Ovary (tissue), 9 donors: Measurements from ENCODE around the gene STUB1. TPM values are rescaled to one million over a fixed set of nuclear protein-coding genes. Genes with fewer than 3 reads are reported as not detected.

ENCODE experiments used
- DNase-seq, 5 donors: peaks; one replicate each; pipeline ENCODE4 v3.0.0-alpha.2; 2019 to 2020
- H3K27ac ChIP-seq, 2 donors: fragments of 200-600 bp; one replicate each; pipeline versions ENCODE4 v1.5.1 to v1.8.0; 2019 to 2022
- H3K27me3 ChIP-seq: fragments of 200-600 bp; one replicate; pipeline ENCODE4 v1.8.0; 2022
- H3K36me3 ChIP-seq: fragments of 200-600 bp; sonication (generic); one replicate; pipeline ENCODE4 v1.5.1; 2019
- H3K4me1 ChIP-seq: one replicate; pipeline ENCODE4 v1.8.1; 2013; ENCODE audit warnings: mild to moderate bottlenecking, moderate library complexity; ENCODE audit not compliant: insufficient read depth
- H3K4me3 ChIP-seq: fragments of 200-600 bp; sonication (generic); one replicate; pipeline ENCODE4 v1.5.1; 2017
- H3K9me3 ChIP-seq, 2 donors: fragments of 200-600 bp in 1 of 2; sonication (generic) in 1 of 2; one replicate each; pipeline versions ENCODE4 v1.5.1 to v1.8.1; 2013 to 2019; ENCODE audit warnings: mild to moderate bottlenecking in 1 of 2, moderate library complexity in 1 of 2
- CTCF ChIP-seq, 3 donors: fragments of 450-650 bp in 2 of 3; fragments of 200-600 bp in 1 of 3; IDR thresholded peaks; one replicate each; pipeline versions ENCODE4 v1.5.1 to v1.8.0; 2016 to 2022; ENCODE audit warnings: antibody characterized with exemption in 3 of 3, mild to moderate bottlenecking in 1 of 3
- EP300 ChIP-seq: sonication (generic); formaldehyde crosslinking; IDR thresholded peaks from one replicate; pipeline ENCODE4 v1.6.1; 2017; ENCODE audit warnings: antibody characterized with exemption
- POLR2A ChIP-seq: fragments of 450-650 bp; IDR thresholded peaks from one replicate; pipeline ENCODE4 v1.6.1; 2017; ENCODE audit warnings: antibody characterized with exemption, mild to moderate bottlenecking, moderate library complexity
- WGBS, 3 donors: extraction: QIAGEN DNeasy Blood & Tissue Kit in 1 of 3; methylation state at CpG; one replicate each; pipeline versions ENCODE4 v1.1.5 to v1.1.7; 2013 to 2017; 5-methylcytosine and 5-hydroxymethylcytosine counted together
- intact Hi-C, 4 donors: fragments of 100-400 bp; cut with DNase I; formaldehyde crosslinking; loops; one replicate each; pipeline versions ENCODE4 v1.11.0 to v1.15.1; 2022 to 2023
- polyA plus RNA-seq, 2 donors: library from polyadenylated mRNA; stranded (reverse); fragments of 200-250 nt in 1 of 2; fragments of 350-450 nt in 1 of 2; fragmentation: Illumina TruSeq in 1 of 2; extraction: RNeasy Lipid Tissue Mini Kit (QIAGEN cat#74804) in 1 of 2; gene quantifications; one replicate each; pipeline ENCODE4 v1.2.3, GENCODE V29; 2013 to 2014
- total RNA-seq, 7 donors: library from RNA; depleted of rRNA in 2 of 7; stranded (reverse); fragments of >200 nt in 2 of 7; fragmentation: NEBNext Ultra II Directional in 3 of 7; extraction: Animal tissue kit (Norgen Biotek cat#: 25700) in 3 of 7; gene quantifications; one replicate each; pipeline versions ENCODE4 v1.1.0 to v1.2.4, GENCODE V29; 2016 to 2023
- donor health status: DM: no; HTN: no; CAD: no; lungs with moderate emphysema.
- donor health status: DM: no; HTN: no; CAD: no.
- donor health status: Bipolar disorder and iron deficiency.
- donor health status: DM: yes; HTN: yes; CAD: no.
- donor health status: DM: no; HTN: no; CAD: no.
- donor health status: DM: yes; HTN: yes; CAD: no.

STUB1 gene
- total and polyA plus RNA-seq, 9 donors: 20.1 to 115 (median 102) TPM

DNA sequence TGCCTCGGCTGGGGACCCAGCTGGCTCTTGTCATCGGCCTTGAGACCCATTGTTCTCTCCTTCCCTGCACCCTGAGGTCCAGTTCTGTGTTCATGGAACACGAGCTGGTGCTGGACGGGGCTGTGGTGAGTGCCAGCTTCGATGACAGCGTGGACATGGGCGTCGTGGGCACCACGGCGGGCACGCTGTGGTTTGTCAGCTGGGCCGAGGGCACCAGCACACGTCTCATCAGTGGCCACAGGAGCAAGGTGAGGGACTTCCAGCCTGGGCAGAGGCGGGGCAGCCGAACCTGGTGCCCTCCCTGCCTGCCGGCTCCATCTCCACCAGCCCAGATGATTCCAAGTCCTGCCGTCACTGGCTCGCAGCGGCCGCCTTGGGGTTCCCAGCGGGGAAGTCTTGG lies 17.6 kb upstream of the STUB1 start:
- intact Hi-C loops: loop anchor here in 2 of 4 donors (5.0 to 10.0 kb wide), 3 partner anchors 80 to 278 kb away; partner anchors contain the start of gene PGAP6 (in 1 of the 2)
- H3K9me3 ChIP-seq: no peaks in the 10 kb centered on the region
- no peak overlapping the region for H3K27ac ChIP-seq
- H3K36me3 ChIP-seq: no peaks in the 10 kb centered on the region
- peaks cover 8% of the 10 kb centered on the region for H3K4me1 ChIP-seq
- H3K27me3 ChIP-seq: no peaks in the 10 kb centered on the region
- DNase-seq: no peak
- H3K4me3 ChIP-seq: no peak overlapping the region
- TF ChIP-seq POLR2A: no peak
- TF ChIP-seq CTCF (IDR thresholded peaks at IDR 0.05): no peak
- no peak for TF ChIP-seq EP300
- WGBS, 3 donors: 92 to 96% (median 93%) methylated on average over 19 to 21 of the region's 21 CpGs

GRCh38 chr16:666572-666971 lies 13.6 kb upstream of the STUB1 start:
- Histone ChIP-seq H3K4me1 (peaks cover 12% of the 10 kb centered on the region), H3K9me3 (no peaks in the 10 kb centered on the region), H3K27ac (no peak overlapping the region), H3K4me3 (no peak overlapping the region), H3K36me3 (no peaks in the 10 kb centered on the region), H3K27me3 (no peaks in the 10 kb centered on the region)
- no peak for TF ChIP-seq CTCF (IDR thresholded peaks at IDR 0.05)
- TF ChIP-seq POLR2A: no peak
- no peak for TF ChIP-seq EP300
- WGBS, 3 donors: 82 to 88% (median 86%) methylated on average over 10 to 13 of the region's 13 CpGs
- DNase-seq: no peak
- intact Hi-C loops: loop anchor here in 3 of 4 donors (5.0 to 10.0 kb wide), 3 partner anchors 99 to 282 kb away; partner anchors contain the start of genes NHLRC4 (in 1 of the 3), PGAP6 (in 1 of the 3) and PIGQ (in 1 of the 3)

GRCh38 chr16:667113-667779 lies 13.0 kb upstream of the STUB1 start:
- 78 to 84% (median 81%) methylated on average over 20 to 22 of the region's 22 CpGs for WGBS, 3 donors
- H3K27ac ChIP-seq: peak overlapping the region in 1 of 2 donors; percentile 4
- no peak for DNase-seq
- no peaks in the 10 kb centered on the region for H3K36me3 ChIP-seq
- intact Hi-C loops: loop anchor here in 3 of 4 donors (5.0 to 10.0 kb wide), 3 partner anchors 100 to 282 kb away; partner anchors contain the start of genes NHLRC4 (in 1 of the 3), PGAP6 (in 1 of the 3) and PIGQ (in 1 of the 3)
- no peaks in the 10 kb centered on the region for H3K9me3 ChIP-seq
- TF ChIP-seq POLR2A (no peak), CTCF (IDR thresholded peaks at IDR 0.05) (no peak), EP300 (no peak)
- H3K4me3 ChIP-seq: peak overlapping the region; percentile 74
- peaks cover 12% of the 10 kb centered on the region for H3K4me1 ChIP-seq
- no peaks in the 10 kb centered on the region for H3K27me3 ChIP-seq

- peak within 1 kb of the TSS; percentile 74 for H3K4me3 ChIP-seq
- WGBS, 3 donors: 1% methylated on average over 57 to 78 of the region's 78 CpGs
- no peaks in the 10 kb centered on the region for H3K27me3 ChIP-seq
- H3K36me3 ChIP-seq: no peaks in the 10 kb centered on the region
- DNase-seq: peak; percentile 91 to 96 (median 94)
- no peaks in the 10 kb centered on the region for H3K9me3 ChIP-seq
- H3K4me1 ChIP-seq: peaks cover 12% of the 10 kb centered on the region
- intact Hi-C loops: loop anchor here in 3 of 4 donors (5.0 to 10.0 kb wide), 3 partner anchors 101 to 283 kb away; partner anchors contain the start of genes NHLRC4 (in 1 of the 3), PGAP6 (in 1 of the 3) and PIGQ (in 1 of the 3)
- TF ChIP-seq POLR2A: peak; percentile 60
- peak; percentile 93 to 97 (median 97) for TF ChIP-seq CTCF (IDR thresholded peaks at IDR 0.05)
- no peak for TF ChIP-seq EP300
- peak within 1 kb of the TSS; percentile 58 to 67 for H3K27ac ChIP-seq
Observed at GRCh38 chr16:667780-668518, 12.3 kb upstream of the STUB1 start, which contains the start of gene RHOT2. Gene RHOT2 (plus strand): TSS chr16:668132. CDS start chr16:668200, 68 bp downstream.
